HepG2 (cell line): ENCODE measurements around the gene RUSC1. TPM values are rescaled to one million over a fixed set of nuclear protein-coding genes. Genes with fewer than 3 reads are reported as not detected.

Experiments used
- ATM ChIP-seq: fragments of 450-650 bp; IDR thresholded peaks from 2 replicates; pipeline ENCODE4 v1.7.1; 2017; ENCODE audit warnings: mild to moderate bottlenecking, borderline replicate concordance
- BORCS8-MEF2B ChIP-seq: sonication (generic); formaldehyde crosslinking; IDR thresholded peaks from 2 replicates; pipeline ENCODE4 v1.8.0; 2022; ENCODE audit warnings: mild to moderate bottlenecking, missing genetic modification reagents
- HNF4A ChIP-seq: sonication (generic); formaldehyde crosslinking; IDR thresholded peaks from 2 replicates; pipeline ENCODE4 v1.4.0; 2020; ENCODE audit warnings: missing genetic modification reagents
- KLF16 ChIP-seq, 2 experiments: sonication (generic) in 1 of 2; formaldehyde crosslinking in 1 of 2; IDR thresholded peaks; 2 replicates each; pipeline versions ENCODE4 v1.6.1 to v1.8.0; 2016 to 2023; ENCODE audit warnings: missing genetic modification reagents in 2 of 2, missing compliant biosample characterization in 1 of 2
- NFATC3 ChIP-seq: sonication (generic); formaldehyde crosslinking; IDR thresholded peaks from 2 replicates; pipeline ENCODE4 v1.5.1; 2020; ENCODE audit warnings: mild to moderate bottlenecking, missing genetic modification reagents
- NRL ChIP-seq: sonication (generic); formaldehyde crosslinking; IDR thresholded peaks from 2 replicates; pipeline ENCODE4 v1.5.0; 2020; ENCODE audit warnings: missing genetic modification reagents, mild to moderate bottlenecking, moderate library complexity, borderline replicate concordance
- PHB2 ChIP-seq: fragments of 450-650 bp; IDR thresholded peaks from 2 replicates; pipeline ENCODE4 v1.6.1; 2018; ENCODE audit not compliant: partially characterized antibody
- PHF5A ChIP-seq: IDR thresholded peaks from one replicate; pipeline ENCODE4 v1.6.1; 2018; ENCODE audit warnings: low read depth, missing genetic modification reagents; ENCODE audit not compliant: unreplicated experiment
- RBAK ChIP-seq: sonication (generic); formaldehyde crosslinking; IDR thresholded peaks from 2 replicates; pipeline ENCODE4 v1.5.1; 2020; ENCODE audit warnings: mild to moderate bottlenecking, missing genetic modification reagents
- SUZ12 ChIP-seq: fragments of 150-350 bp; IDR thresholded peaks from 2 replicates; pipeline ENCODE4 v1.6.1; 2014; ENCODE audit warnings: low read depth, low read length
- ZNF24 ChIP-seq: fragments of 450-650 bp; IDR thresholded peaks from 2 replicates; pipeline ENCODE4 v1.6.1; 2017; ENCODE audit warnings: antibody characterized with exemption, mild to moderate bottlenecking
- ZNF276 ChIP-seq: sonication (generic); formaldehyde crosslinking; IDR thresholded peaks from 2 replicates; pipeline ENCODE4 v1.4.0; 2020; ENCODE audit warnings: mild to moderate bottlenecking, low read depth, missing genetic modification reagents
- ZNF414 ChIP-seq: sonication (generic); formaldehyde crosslinking; IDR thresholded peaks from 2 replicates; pipeline ENCODE4 v1.5.0; 2020; ENCODE audit warnings: missing genetic modification reagents
- ZNF446 ChIP-seq: sonication (generic); formaldehyde crosslinking; IDR thresholded peaks from 2 replicates; pipeline ENCODE4 v1.5.0; 2020; ENCODE audit warnings: mild to moderate bottlenecking, missing genetic modification reagents
- ZNF484 ChIP-seq: sonication (generic); formaldehyde crosslinking; IDR thresholded peaks from 2 replicates; pipeline ENCODE4 v1.5.1; 2020; ENCODE audit warnings: mild to moderate bottlenecking, low read depth, missing genetic modification reagents, borderline replicate concordance
- ZNF800 ChIP-seq: sonication (generic); formaldehyde crosslinking; IDR thresholded peaks from 2 replicates; pipeline ENCODE4 v1.4.0; 2020; ENCODE audit warnings: missing genetic modification reagents
- ZNF879 ChIP-seq: sonication (generic); formaldehyde crosslinking; IDR thresholded peaks from 2 replicates; pipeline ENCODE4 v1.8.1; 2023; ENCODE audit warnings: missing genetic modification reagents
- ZNF883 ChIP-seq: sonication (generic); formaldehyde crosslinking; IDR thresholded peaks from 2 replicates; pipeline ENCODE4 v1.5.1; 2020; ENCODE audit warnings: mild to moderate bottlenecking, missing genetic modification reagents; ENCODE audit errors: not compliant biosample characterization
- polyA plus RNA-seq, 8 experiments: library from polyadenylated mRNA; depleted of rRNA in 3 of 8; stranded (reverse) in 7 of 8; unstranded in 1 of 8; fragments of >200 nt; fragmentation: Illumina TruSeq in 4 of 8; extraction: Trizol in 4 of 8; gene quantifications; 2 replicates each; pipeline versions ENCODE4 v1.2.1 to v1.2.3, GENCODE V29; 2011 to 2016; ENCODE audit warnings: low read depth in 4 of 8, missing spikeins in 1 of 8, mixed read lengths in 1 of 8; ENCODE audit not compliant: insufficient read depth in 1 of 8
- total RNA-seq, 5 experiments: library from RNA; depleted of rRNA; stranded (reverse); fragments of >200 nt; fragmentation: Illumina TruSeq; extraction: Trizol; gene quantifications; 2 replicates each; pipeline ENCODE4 v1.2.3, GENCODE V29; 2016; ENCODE audit warnings: low read depth in 1 of 5
- TF ChIP-seq, protein P1 (sequence below): sonication (generic); formaldehyde crosslinking; IDR thresholded peaks from 2 replicates; pipeline ENCODE4 v1.9.0; 2021; ENCODE audit warnings: mild to moderate bottlenecking, missing genetic modification reagents

Gene RUSC1
- total and polyA plus RNA-seq, 2 of the 13 experiments (the other 11 are each of a cell fraction or from before 2014, with no cell fraction given) = 18.7 to 20.4 TPM

GRCh38 chr1:155324717-155325602 lies 4.3 kb downstream of the RUSC1 start (continued):
- TF ChIP-seq ZNF484 (CRISPR knock-in tag) (no peak), ZNF446 (CRISPR knock-in tag) (no peak), ZNF276 (CRISPR knock-in tag) (no peak), ZNF24 (no peak), NRL (CRISPR knock-in tag) (no peak), KLF16 (CRISPR knock-in tag; IDR thresholded peaks at IDR 0.05) (no peak), NFATC3 (CRISPR knock-in tag) (no peak), RBAK (no peak), BORCS8-MEF2B (CRISPR knock-in tag) (no peak), ZNF879 (no peak), HNF4A (no peak), PHF5A (CRISPR knock-in tag) (no peak), ZNF414 (CRISPR knock-in tag) (no peak), SUZ12 (no peak), ATM (no peak), ZNF883 (CRISPR knock-in tag) (no peak), ZNF800 (CRISPR knock-in tag) (no peak), PHB2 (no peak)
- TF ChIP-seq, protein P1, sequence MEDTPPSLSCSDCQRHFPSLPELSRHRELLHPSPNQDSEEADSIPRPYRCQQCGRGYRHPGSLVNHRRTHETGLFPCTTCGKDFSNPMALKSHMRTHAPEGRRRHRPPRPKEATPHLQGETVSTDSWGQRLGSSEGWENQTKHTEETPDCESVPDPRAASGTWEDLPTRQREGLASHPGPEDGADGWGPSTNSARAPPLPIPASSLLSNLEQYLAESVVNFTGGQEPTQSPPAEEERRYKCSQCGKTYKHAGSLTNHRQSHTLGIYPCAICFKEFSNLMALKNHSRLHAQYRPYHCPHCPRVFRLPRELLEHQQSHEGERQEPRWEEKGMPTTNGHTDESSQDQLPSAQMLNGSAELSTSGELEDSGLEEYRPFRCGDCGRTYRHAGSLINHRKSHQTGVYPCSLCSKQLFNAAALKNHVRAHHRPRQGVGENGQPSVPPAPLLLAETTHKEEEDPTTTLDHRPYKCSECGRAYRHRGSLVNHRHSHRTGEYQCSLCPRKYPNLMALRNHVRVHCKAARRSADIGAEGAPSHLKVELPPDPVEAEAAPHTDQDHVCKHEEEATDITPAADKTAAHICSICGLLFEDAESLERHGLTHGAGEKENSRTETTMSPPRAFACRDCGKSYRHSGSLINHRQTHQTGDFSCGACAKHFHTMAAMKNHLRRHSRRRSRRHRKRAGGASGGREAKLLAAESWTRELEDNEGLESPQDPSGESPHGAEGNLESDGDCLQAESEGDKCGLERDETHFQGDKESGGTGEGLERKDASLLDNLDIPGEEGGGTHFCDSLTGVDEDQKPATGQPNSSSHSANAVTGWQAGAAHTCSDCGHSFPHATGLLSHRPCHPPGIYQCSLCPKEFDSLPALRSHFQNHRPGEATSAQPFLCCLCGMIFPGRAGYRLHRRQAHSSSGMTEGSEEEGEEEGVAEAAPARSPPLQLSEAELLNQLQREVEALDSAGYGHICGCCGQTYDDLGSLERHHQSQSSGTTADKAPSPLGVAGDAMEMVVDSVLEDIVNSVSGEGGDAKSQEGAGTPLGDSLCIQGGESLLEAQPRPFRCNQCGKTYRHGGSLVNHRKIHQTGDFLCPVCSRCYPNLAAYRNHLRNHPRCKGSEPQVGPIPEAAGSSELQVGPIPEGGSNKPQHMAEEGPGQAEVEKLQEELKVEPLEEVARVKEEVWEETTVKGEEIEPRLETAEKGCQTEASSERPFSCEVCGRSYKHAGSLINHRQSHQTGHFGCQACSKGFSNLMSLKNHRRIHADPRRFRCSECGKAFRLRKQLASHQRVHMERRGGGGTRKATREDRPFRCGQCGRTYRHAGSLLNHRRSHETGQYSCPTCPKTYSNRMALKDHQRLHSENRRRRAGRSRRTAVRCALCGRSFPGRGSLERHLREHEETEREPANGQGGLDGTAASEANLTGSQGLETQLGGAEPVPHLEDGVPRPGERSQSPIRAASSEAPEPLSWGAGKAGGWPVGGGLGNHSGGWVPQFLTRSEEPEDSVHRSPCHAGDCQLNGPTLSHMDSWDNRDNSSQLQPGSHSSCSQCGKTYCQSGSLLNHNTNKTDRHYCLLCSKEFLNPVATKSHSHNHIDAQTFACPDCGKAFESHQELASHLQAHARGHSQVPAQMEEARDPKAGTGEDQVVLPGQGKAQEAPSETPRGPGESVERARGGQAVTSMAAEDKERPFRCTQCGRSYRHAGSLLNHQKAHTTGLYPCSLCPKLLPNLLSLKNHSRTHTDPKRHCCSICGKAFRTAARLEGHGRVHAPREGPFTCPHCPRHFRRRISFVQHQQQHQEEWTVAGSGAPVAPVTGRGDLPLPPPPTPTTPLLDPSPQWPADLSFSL (CRISPR knock-in tag) = no peak
